Prostate gland (tissue), 2 donors: ENCODE data around the gene ADARB2. TPM values are rescaled to one million over a fixed set of nuclear protein-coding genes. Genes with fewer than 3 reads are reported as not detected.

Source experiments
- DNase-seq: peaks from one replicate; pipeline ENCODE4 v3.0.0-alpha.2; 2019; ENCODE audit warnings: low spot score
- H3K27ac ChIP-seq, 2 donors: fragments of 200-600 bp; sonication (generic); 2 replicates each; pipeline ENCODE4 v1.5.1; 2017 to 2019
- H3K27me3 ChIP-seq: fragments of 200-600 bp; sonication (generic); replicated peaks from 2 replicates; pipeline ENCODE4 v1.5.1; 2019; ENCODE audit not compliant: insufficient read depth
- H3K36me3 ChIP-seq, 2 donors: fragments of 200-600 bp; sonication (generic); 1 replicate in 1 of 2; 2 replicates in 1 of 2; pipeline versions ENCODE4 v1.5.1 to v1.8.1; 2017 to 2019
- H3K4me1 ChIP-seq: fragments of 200-600 bp; sonication (generic); replicated peaks from 2 replicates; pipeline ENCODE4 v1.5.1; 2019
- H3K4me3 ChIP-seq, 2 donors: fragments of 200-600 bp; sonication (generic); 2 replicates each; pipeline ENCODE4 v1.5.1; 2017 to 2019
- H3K9me3 ChIP-seq: fragments of 200-600 bp; sonication (generic); 2 replicates; pipeline ENCODE4 v1.5.1; 2017
- CTCF ChIP-seq, 4 experiments: fragments of 200-600 bp in 2 of 4; fragments of 450-650 bp in 2 of 4; sonication (generic) in 2 of 4; IDR thresholded peaks; 1 replicate in 3 of 4; 2 replicates in 1 of 4; pipeline ENCODE4 v1.5.1; 2016 to 2019; ENCODE audit warnings: antibody characterized with exemption in 4 of 4, mild to moderate bottlenecking in 2 of 4, moderate library complexity in 2 of 4
- POLR2A ChIP-seq: fragments of 450-650 bp; IDR thresholded peaks from one replicate; pipeline ENCODE4 v1.6.1; 2016; ENCODE audit warnings: antibody characterized with exemption, mild to moderate bottlenecking
- POLR2AphosphoS5 ChIP-seq: sonication (generic); formaldehyde crosslinking; IDR thresholded peaks from one replicate; pipeline ENCODE4 v1.6.1; 2017; ENCODE audit warnings: antibody characterized with exemption
- WGBS: methylation state at CpG from one replicate; pipeline ENCODE4 v1.1.5; 2018; 5-methylcytosine and 5-hydroxymethylcytosine counted together
- intact Hi-C: fragments of 100-400 bp; cut with DNase I; formaldehyde crosslinking; loops from one replicate; pipeline ENCODE4 v1.14.2; 2022
- total RNA-seq, 2 donors: library from RNA; depleted of rRNA; stranded (reverse); fragments of >200 nt; gene quantifications; one replicate each; pipeline ENCODE4 v1.1.0, GENCODE V29; 2016

Gene ADARB2
- total RNA-seq, 2 donors from 2014 or later, result 0.36 to 10.5 TPM

- WGBS, result 91% methylated on average over 16 of the region's 16 CpGs
- Histone ChIP-seq H3K4me3 (no peak overlapping the region), H3K27me3 (no peaks in the 10 kb centered on the region), H3K4me1 (no peaks in the 10 kb centered on the region), H3K9me3 (no peaks in the 10 kb centered on the region), H3K36me3 (no peaks in the 10 kb centered on the region), H3K27ac (no peak overlapping the region)
- no peak for DNase-seq
- TF ChIP-seq POLR2A, result no peak
- TF ChIP-seq POLR2AphosphoS5, result no peak
- TF ChIP-seq CTCF (IDR thresholded peaks at IDR 0.05), result no peak
- intact Hi-C loops, result no loop called here
Observed at GRCh38 chr10:1576467-1577372, 160.6 kb downstream of the ADARB2 start.

- TF ChIP-seq POLR2A (no peak), POLR2AphosphoS5 (no peak), CTCF (IDR thresholded peaks at IDR 0.05) (no peak)
- no peak for DNase-seq
- Histone ChIP-seq H3K36me3 (no peaks in the 10 kb centered on the region), H3K4me1 (no peaks in the 10 kb centered on the region), H3K27me3 (no peaks in the 10 kb centered on the region), H3K27ac (no peak overlapping the region), H3K9me3 (no peaks in the 10 kb centered on the region), H3K4me3 (no peak overlapping the region)
- WGBS, result 49% methylated on average over 10 of the region's 13 CpGs
- intact Hi-C loops, result no loop called here
Observed at GRCh38 chr10:1575481-1576244, 161.7 kb downstream of the ADARB2 start.

- intact Hi-C loops, result no loop called here
- 81% methylated on average over 2 of the region's 2 CpGs for WGBS
- H3K4me3 ChIP-seq, result no peak overlapping the region
- no peaks in the 10 kb centered on the region for H3K27me3 ChIP-seq
- DNase-seq, result no peak
- no peaks in the 10 kb centered on the region for H3K36me3 ChIP-seq
- no peaks in the 10 kb centered on the region for H3K9me3 ChIP-seq
- no peaks in the 10 kb centered on the region for H3K4me1 ChIP-seq
- TF ChIP-seq POLR2AphosphoS5, result no peak
- TF ChIP-seq POLR2A, result no peak
- no peak for TF ChIP-seq CTCF (IDR thresholded peaks at IDR 0.05)
- no peak overlapping the region for H3K27ac ChIP-seq
Observed at GRCh38 chr10:1574719-1575118, 162.6 kb downstream of the ADARB2 start.

- H3K36me3 ChIP-seq, result no peaks in the 10 kb centered on the region
- TF ChIP-seq POLR2A (no peak), CTCF (IDR thresholded peaks at IDR 0.05) (no peak)
- H3K27ac ChIP-seq, result no peak overlapping the region
- H3K4me3 ChIP-seq, result no peak overlapping the region
- intact Hi-C loops, result no loop called here
- WGBS, result 95% methylated on average over 12 of the region's 12 CpGs
- no peaks in the 10 kb centered on the region for H3K4me1 ChIP-seq
- no peak for DNase-seq
- H3K27me3 ChIP-seq, result no peaks in the 10 kb centered on the region
- H3K9me3 ChIP-seq, result no peaks in the 10 kb centered on the region
Observed at GRCh38 chr10:1573981-1574380, 163.3 kb downstream of the ADARB2 start.
